Fibroblast of lung (primary cell): Measurements from ENCODE around the gene CCDC74B. TPM values are rescaled to one million over a fixed set of nuclear protein-coding genes. Genes with fewer than 3 reads are reported as not detected.
"Not testable (repeated sequence)": the region's sequence is repeated elsewhere in the genome, so short reads cannot be mapped to it uniquely, and the experiment has no call there.

Experiments
- DNase-seq, 2 donors: peaks; one replicate each; pipeline versions ENCODE4 v3.0.0 to v3.0.0-alpha.2; 2010; ENCODE audit warnings: low read depth in 2 of 2
- H2AFZ ChIP-seq: 2 replicates; pipeline ENCODE4 v1.5.1; 2012; ENCODE audit warnings: low read length, control low read depth, inconsistent platforms
- H3K27ac ChIP-seq: 2 replicates; pipeline ENCODE4 v1.5.1; 2011; ENCODE audit warnings: low read length, control low read depth; ENCODE audit not compliant: insufficient read depth
- H3K27me3 ChIP-seq: 2 replicates; pipeline ENCODE4 v1.5.1; 2011; ENCODE audit warnings: mild to moderate bottlenecking, low read length; ENCODE audit not compliant: control insufficient read depth, insufficient read depth
- H3K36me3 ChIP-seq: 2 replicates; pipeline ENCODE4 v1.5.1; 2011; ENCODE audit warnings: low read length; ENCODE audit not compliant: control insufficient read depth, insufficient read depth
- H3K4me1 ChIP-seq: 2 replicates; pipeline ENCODE4 v1.5.1; 2011; ENCODE audit warnings: low read length; ENCODE audit not compliant: control insufficient read depth, insufficient read depth; ENCODE audit errors: extremely low read depth
- H3K4me2 ChIP-seq: 2 replicates; pipeline ENCODE4 v1.5.1; 2011; ENCODE audit warnings: low read length, control low read depth; ENCODE audit not compliant: insufficient read depth; ENCODE audit errors: extremely low read depth
- H3K4me3 ChIP-seq, 4 experiments: fragments of 200-600 bp in 1 of 4; sonication (generic) in 1 of 4; replicated peaks in 1 of 4; 2 replicates each; pipeline ENCODE4 v1.5.1; 2011 to 2016; ENCODE audit warnings: low read length in 4 of 4, low read depth in 3 of 4, mild to moderate bottlenecking in 3 of 4, control low read depth in 2 of 4, inconsistent platforms in 1 of 4, mixed read lengths in 1 of 4; ENCODE audit not compliant: insufficient read depth in 1 of 4; ENCODE audit errors: control extremely low read depth in 1 of 4
- H3K79me2 ChIP-seq: 2 replicates; pipeline ENCODE4 v1.5.1; 2012; ENCODE audit warnings: mild to moderate bottlenecking, low read length, inconsistent platforms; ENCODE audit not compliant: control insufficient read depth, insufficient read depth
- H3K9ac ChIP-seq: 2 replicates; pipeline ENCODE4 v1.5.1; 2011; ENCODE audit warnings: mild to moderate bottlenecking, low read length, control low read depth; ENCODE audit not compliant: insufficient read depth
- H3K9me3 ChIP-seq: 2 replicates; pipeline ENCODE4 v1.5.1; 2012; ENCODE audit warnings: low read depth, low read length; ENCODE audit not compliant: control insufficient read depth, insufficient read depth
- H4K20me1 ChIP-seq: 2 replicates; pipeline ENCODE4 v1.5.1; 2011; ENCODE audit warnings: low read length; ENCODE audit not compliant: control insufficient read depth, insufficient read depth; ENCODE audit errors: extremely low read depth
- CTCF ChIP-seq, 2 donors: IDR thresholded peaks in 1 of 2; conservative IDR thresholded peaks in 1 of 2; 1 replicate in 1 of 2; 2 replicates in 1 of 2; pipeline ENCODE4 v1.5.1; 2011 to 2012; ENCODE audit warnings: low read length in 2 of 2, control low read depth in 1 of 2, inconsistent platforms in 1 of 2, low read depth in 1 of 2, mild to moderate bottlenecking in 1 of 2
- EZH2 ChIP-seq: IDR thresholded peaks from 2 replicates; pipeline ENCODE4 v1.5.1; 2012; ENCODE audit warnings: low read length, control low read depth, mild to moderate bottlenecking; ENCODE audit errors: missing control alignments
- polyA plus RNA-seq, 2 donors: library from polyadenylated mRNA; depleted of rRNA in 1 of 2; stranded (reverse) in 1 of 2; unstranded in 1 of 2; fragments of >200 nt; gene quantifications; 2 replicates each; pipeline ENCODE4 v1.2.1, GENCODE V29; 2011 to 2012; ENCODE audit warnings: missing spikeins in 1 of 2
- total RNA-seq: library from RNA; depleted of rRNA; stranded (reverse); fragments of >200 nt; gene quantifications from 2 replicates; pipeline ENCODE4 v1.2.1, GENCODE V29; 2014

The CCDC74B gene
- total and polyA plus RNA-seq, 2 donors (not counting 1 experiment from before 2014, with no cell fraction given): 1.8 to 2.0 TPM

DNA sequence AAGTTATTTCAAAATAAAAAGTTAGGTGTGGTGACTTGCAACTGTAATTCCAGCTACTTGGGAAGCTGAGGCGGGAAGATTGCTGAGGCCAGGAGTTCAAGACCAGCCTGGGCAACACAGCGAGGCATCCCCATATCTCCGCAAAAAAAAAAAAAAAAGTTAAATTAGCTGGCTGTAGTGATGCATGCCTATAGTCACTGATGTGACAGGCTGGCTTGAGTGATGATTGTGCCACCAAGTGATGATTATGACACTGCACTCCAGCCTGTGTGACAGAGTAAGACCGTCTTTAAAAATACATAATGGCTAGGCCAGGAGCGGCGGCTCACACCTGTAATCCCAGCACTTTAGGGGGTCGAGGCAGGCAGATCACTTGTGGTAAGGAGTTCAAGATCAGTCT is 25.0 kb upstream of the CCDC74B start:
- no peak overlapping the region for H2AFZ ChIP-seq
- no peak overlapping the region for H3K4me3 ChIP-seq
- no peak overlapping the region for H3K27ac ChIP-seq
- TF ChIP-seq CTCF (conservative IDR thresholded peaks at IDR 0.05 in 1 of 2, IDR thresholded peaks at IDR 0.05 in 1 of 2; ENCODE audit: low read depth in 1 of 2, low read length in 2 of 2) (no peak), EZH2 (no peak)
- H3K4me1 ChIP-seq: no peaks in the 10 kb centered on the region
- H3K9me3 ChIP-seq: no peaks in the 10 kb centered on the region
- no peak for DNase-seq
- no peaks in the 10 kb centered on the region for H4K20me1 ChIP-seq
- peaks cover 5% of the 10 kb centered on the region for H3K36me3 ChIP-seq
- no peaks in the 10 kb centered on the region for H3K27me3 ChIP-seq
- H3K79me2 ChIP-seq: no peaks in the 10 kb centered on the region
- H3K9ac ChIP-seq: no peak overlapping the region
- H3K4me2 ChIP-seq: no peak overlapping the region

DNA sequence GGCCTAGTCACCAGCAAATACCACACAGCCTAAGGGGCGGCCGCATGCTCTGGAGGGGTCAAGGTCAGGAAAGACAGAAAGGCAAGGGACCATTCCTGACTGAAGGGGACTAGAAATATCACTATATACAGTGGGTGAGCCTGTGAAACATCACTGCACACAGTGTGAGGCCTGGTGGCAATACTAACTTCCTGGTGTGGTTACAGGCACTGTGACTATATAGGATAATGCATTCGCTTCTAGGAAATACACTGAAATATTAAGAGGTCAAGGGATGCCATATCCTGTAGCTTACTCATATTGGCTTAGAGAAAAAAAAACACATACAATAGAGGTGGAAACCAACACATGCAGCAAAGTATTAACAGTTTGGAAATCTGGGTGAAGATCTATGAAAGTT is 24.3 kb upstream of the CCDC74B start:
- not testable (repeated sequence) for H3K79me2 ChIP-seq, H2AFZ ChIP-seq, H3K27me3 ChIP-seq, H3K9ac ChIP-seq, H3K4me2 ChIP-seq, H3K36me3 ChIP-seq, H4K20me1 ChIP-seq, DNase-seq, H3K27ac ChIP-seq, H3K4me3 ChIP-seq, H3K9me3 ChIP-seq, H3K4me1 ChIP-seq

- H3K27me3 ChIP-seq, H3K9me3 ChIP-seq, H3K4me1 ChIP-seq, H3K79me2 ChIP-seq, DNase-seq, H2AFZ ChIP-seq, H3K36me3 ChIP-seq, H3K27ac ChIP-seq, H4K20me1 ChIP-seq, H3K4me3 ChIP-seq, H3K4me2 ChIP-seq, H3K9ac ChIP-seq: not testable (repeated sequence)
These were observed 21.7 kb upstream of the CCDC74B start for GRCh38 chr2:130166611-130167010.

DNA sequence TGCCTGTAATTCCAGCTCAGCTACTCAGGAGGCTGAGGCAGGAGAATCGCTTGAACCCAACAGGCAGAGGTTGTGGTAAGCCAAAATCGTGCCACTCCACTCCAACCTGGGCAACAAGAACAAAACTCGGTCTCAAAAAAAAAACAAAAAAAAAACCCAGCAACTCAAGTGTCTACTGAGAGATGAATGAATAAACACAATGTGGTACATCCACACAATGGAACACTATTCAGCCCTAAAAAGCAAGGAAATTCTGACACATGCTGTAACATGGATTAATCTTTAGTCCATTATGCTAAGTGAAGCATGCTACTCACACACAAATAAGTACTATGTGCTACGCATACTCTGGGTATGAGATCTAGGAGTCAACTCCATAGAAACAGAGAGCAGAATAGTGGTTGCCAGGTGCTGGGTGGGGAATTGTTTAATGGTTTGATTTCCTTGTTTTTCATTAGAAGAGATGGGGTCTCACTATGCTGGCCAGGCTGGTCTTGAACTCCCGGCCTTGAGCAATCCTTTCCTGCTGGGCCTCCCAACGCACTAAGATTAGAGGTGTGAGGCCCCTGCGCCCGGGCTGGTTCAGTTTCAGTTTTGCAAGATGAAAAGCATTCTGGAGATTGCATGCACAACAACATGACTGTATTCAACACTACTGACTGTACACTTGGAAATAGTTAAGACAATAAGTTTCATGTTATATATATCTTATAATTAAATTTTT is 20.5 kb upstream of the CCDC74B start:
- no peaks in the 10 kb centered on the region for H3K79me2 ChIP-seq
- no peak for TF ChIP-seq EZH2
- no peak for TF ChIP-seq CTCF (conservative IDR thresholded peaks at IDR 0.05 in 1 of 2, IDR thresholded peaks at IDR 0.05 in 1 of 2; ENCODE audit: low read depth in 1 of 2, low read length in 2 of 2)
- H3K27ac ChIP-seq: no peak overlapping the region
- H3K36me3 ChIP-seq: peaks cover 2% of the 10 kb centered on the region
- no peak overlapping the region for H3K4me2 ChIP-seq
- H3K27me3 ChIP-seq: no peaks in the 10 kb centered on the region
- H3K4me1 ChIP-seq: no peaks in the 10 kb centered on the region
- H4K20me1 ChIP-seq: no peaks in the 10 kb centered on the region
- no peak overlapping the region for H3K9ac ChIP-seq
- no peaks in the 10 kb centered on the region for H3K9me3 ChIP-seq
- DNase-seq: no peak
- no peak overlapping the region for H2AFZ ChIP-seq
- no peak overlapping the region for H3K4me3 ChIP-seq
